Lower lobe of right lung (tissue), 2 donors: ENCODE measurements around the gene ZSCAN32. TPM values are rescaled to one million over a fixed set of nuclear protein-coding genes. Genes with fewer than 3 reads are reported as not detected.

Experiments
- ATAC-seq, 2 donors: fragments of 200-7000 bp; cut with Tn5 transposase; one replicate each; pipeline ENCODE4 v1.9.1; 2020 to 2022; ENCODE audit warnings: mild to moderate bottlenecking in 2 of 2, moderate library complexity in 2 of 2
- DNase-seq: peaks from one replicate; pipeline ENCODE4 v3.0.0-alpha.2; 2020
- H3K27ac ChIP-seq: fragments of 200-600 bp; one replicate; pipeline ENCODE4 v1.8.0; 2022
- H3K27me3 ChIP-seq: fragments of 200-600 bp; one replicate; pipeline ENCODE4 v1.8.0; 2022; ENCODE audit warnings: low read depth
- H3K36me3 ChIP-seq: fragments of 200-600 bp; one replicate; pipeline ENCODE4 v1.8.0; 2022; ENCODE audit warnings: mild to moderate bottlenecking
- H3K4me1 ChIP-seq: fragments of 200-600 bp; one replicate; pipeline ENCODE4 v1.8.0; 2022
- H3K4me3 ChIP-seq: fragments of 200-600 bp; one replicate; pipeline ENCODE4 v1.8.0; 2022; ENCODE audit warnings: mild to moderate bottlenecking
- H3K9me3 ChIP-seq: fragments of 200-600 bp; one replicate; pipeline ENCODE4 v1.8.0; 2022
- intact Hi-C: fragments of 100-400 bp; cut with DNase I; formaldehyde crosslinking; loops from one replicate; pipeline ENCODE4 v1.11.0; 2022
- total RNA-seq: library from RNA; stranded (reverse); fragmentation: NEBNext Ultra II Directional; extraction: Animal tissue kit (Norgen Biotek cat#: 25700); gene quantifications from one replicate; pipeline ENCODE4 v1.2.1, GENCODE V29; 2021
- TF ChIP-seq, protein P1 (sequence below): fragments of 200-600 bp; IDR thresholded peaks from one replicate; pipeline ENCODE4 v1.8.0; 2022; ENCODE audit warnings: antibody characterized with exemption, mild to moderate bottlenecking
- donor health status: DM: no; HTN: yes; CAD: no; lungs with severe emphysema.

ZSCAN32 gene
- total RNA-seq, 1 donor from 2014 or later: 12.7 TPM

DNA sequence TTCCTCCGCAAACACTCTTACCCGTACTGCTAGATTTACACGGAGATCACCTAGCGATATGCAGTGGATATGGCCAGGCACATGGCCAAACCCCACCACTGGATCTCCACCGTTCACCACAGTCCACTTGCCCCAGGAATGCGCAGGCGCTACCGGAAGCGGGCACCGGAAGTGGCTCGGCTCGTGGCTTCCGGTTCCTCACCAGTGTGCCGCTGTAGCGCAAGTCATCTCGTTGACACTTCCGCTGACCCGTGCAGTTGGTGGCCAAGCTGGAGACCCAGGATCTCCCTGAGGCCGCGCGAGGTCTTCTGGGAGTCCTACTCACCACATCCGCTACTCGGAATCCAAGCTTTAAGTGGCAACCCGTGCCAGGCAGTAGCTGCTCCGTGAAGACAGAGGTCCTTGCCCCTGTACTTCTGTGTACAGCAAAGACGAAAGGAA lies 31.0 kb upstream of the ZSCAN32 start:
- no peaks in the 10 kb centered on the region for H3K27me3 ChIP-seq
- no peaks in the 10 kb centered on the region for H3K4me1 ChIP-seq
- peaks cover 14% of the 10 kb centered on the region for H3K36me3 ChIP-seq
- H3K9me3 ChIP-seq: no peaks in the 10 kb centered on the region
- peak overlapping the region; percentile 10 for H3K4me3 ChIP-seq
- DNase-seq (peak; percentile 59), ATAC-seq (peak in 1 of 2 donors; percentile 77)
- intact Hi-C loops: no loop called here
- no peak overlapping the region for H3K27ac ChIP-seq
- TF ChIP-seq, protein P1, sequence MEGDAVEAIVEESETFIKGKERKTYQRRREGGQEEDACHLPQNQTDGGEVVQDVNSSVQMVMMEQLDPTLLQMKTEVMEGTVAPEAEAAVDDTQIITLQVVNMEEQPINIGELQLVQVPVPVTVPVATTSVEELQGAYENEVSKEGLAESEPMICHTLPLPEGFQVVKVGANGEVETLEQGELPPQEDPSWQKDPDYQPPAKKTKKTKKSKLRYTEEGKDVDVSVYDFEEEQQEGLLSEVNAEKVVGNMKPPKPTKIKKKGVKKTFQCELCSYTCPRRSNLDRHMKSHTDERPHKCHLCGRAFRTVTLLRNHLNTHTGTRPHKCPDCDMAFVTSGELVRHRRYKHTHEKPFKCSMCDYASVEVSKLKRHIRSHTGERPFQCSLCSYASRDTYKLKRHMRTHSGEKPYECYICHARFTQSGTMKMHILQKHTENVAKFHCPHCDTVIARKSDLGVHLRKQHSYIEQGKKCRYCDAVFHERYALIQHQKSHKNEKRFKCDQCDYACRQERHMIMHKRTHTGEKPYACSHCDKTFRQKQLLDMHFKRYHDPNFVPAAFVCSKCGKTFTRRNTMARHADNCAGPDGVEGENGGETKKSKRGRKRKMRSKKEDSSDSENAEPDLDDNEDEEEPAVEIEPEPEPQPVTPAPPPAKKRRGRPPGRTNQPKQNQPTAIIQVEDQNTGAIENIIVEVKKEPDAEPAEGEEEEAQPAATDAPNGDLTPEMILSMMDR: no peak

DNA sequence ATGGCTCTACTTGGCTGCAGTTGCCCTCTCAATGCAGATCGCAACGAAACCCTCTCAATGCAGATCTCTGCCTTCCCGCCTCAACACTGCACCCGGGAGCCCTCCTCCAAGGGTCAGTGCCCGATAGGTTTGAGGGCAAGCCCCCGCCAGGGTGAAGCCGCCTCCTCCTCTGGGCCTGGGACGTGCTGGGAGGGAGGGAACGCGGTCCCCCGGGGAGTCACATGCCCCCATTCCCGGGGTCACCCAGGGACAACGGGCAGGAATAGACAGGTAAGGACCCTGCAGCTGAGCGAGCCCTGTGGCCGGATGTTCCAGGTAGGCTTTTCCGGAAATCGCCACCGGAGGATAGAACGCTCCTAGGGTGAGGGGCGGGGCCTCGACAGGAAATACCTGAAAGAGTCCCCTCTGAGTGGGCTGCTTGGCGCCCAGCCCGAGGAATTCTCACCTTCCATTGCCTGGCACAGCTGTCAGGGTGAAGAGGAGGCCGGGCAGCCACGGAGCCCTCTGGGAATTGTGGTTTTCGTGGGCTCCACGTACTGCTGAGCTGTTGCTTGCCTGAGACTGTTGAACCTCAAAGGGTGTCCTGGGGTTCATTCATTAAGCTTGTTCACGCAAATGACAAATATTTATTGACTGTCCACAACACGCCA lies 13.1 kb upstream of the ZSCAN32 start:
- no peaks in the 10 kb centered on the region for H3K4me1 ChIP-seq
- no peaks in the 10 kb centered on the region for H3K36me3 ChIP-seq
- intact Hi-C loops: no loop called here
- TF ChIP-seq, protein P1: no peak
- no peak for ATAC-seq
- H3K4me3 ChIP-seq: no peak overlapping the region
- peaks cover 77% of the 10 kb centered on the region for H3K9me3 ChIP-seq
- no peak overlapping the region for H3K27ac ChIP-seq
- no peak for DNase-seq
- no peaks in the 10 kb centered on the region for H3K27me3 ChIP-seq

DNA sequence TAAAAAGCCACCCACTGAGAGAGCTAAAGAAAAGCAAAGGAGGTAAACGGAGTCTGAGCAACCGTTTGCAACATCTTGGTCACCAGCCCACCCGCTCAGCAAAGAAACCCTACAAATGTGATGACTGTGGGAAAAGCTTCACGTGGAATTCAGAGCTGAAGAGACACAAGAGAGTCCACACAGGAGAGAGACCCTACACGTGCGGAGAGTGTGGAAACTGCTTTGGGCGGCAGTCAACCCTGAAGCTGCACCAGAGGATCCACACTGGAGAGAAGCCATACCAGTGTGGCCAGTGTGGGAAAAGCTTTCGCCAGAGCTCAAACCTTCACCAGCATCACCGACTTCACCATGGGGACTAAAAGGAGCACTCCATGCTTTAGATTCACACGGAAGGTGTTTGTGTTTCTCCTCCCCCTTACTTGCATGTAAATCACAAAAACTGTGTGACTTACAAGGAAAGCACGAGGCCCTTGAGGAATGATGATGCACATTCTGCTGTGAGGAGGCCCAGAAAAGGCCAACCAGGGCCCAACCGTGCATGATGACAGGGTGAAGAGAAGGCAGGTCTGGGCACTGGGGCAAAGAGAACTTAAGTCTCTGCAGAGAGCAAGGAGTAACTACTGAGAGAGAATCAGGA lies 7.9 kb upstream of the ZSCAN32 start:
- intact Hi-C loops: no loop called here
- TF ChIP-seq, protein P1: no peak
- no peak overlapping the region for H3K4me3 ChIP-seq
- DNase-seq: no peak
- no peaks in the 10 kb centered on the region for H3K27me3 ChIP-seq
- H3K4me1 ChIP-seq: no peaks in the 10 kb centered on the region
- peaks cover 94% of the 10 kb centered on the region for H3K9me3 ChIP-seq
- no peak for ATAC-seq
- no peak overlapping the region for H3K27ac ChIP-seq
- peaks cover 31% of the 10 kb centered on the region for H3K36me3 ChIP-seq

DNA sequence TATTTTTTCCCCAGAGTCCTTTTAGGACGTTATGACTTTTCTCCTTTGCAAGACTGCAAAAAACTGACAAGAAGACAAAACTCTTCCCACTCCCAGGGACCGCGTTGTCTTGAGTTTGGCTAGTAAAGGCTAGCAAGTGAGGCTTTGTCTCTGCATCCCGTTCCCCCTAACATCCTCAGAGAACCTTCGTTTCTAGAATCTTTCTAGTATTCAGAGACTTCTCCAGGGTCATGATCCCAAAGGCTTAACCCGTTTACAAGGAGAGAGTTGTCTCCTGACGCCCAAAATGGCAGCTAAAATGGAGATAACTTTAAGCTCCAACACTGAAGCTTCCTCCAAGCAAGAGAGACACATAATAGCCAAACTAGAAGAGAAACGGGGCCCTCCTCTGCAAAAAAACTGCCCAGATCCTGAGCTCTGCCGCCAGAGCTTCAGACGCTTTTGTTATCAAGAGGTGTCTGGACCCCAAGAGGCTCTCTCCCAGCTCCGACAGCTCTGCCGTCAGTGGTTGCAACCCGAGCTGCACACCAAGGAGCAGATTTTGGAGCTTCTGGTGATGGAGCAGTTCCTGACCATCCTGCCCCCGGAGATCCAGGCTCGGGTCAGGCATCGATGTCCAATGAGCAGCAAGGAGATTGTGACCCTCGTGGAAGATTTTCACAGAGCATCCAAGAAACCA lies 1.1 kb upstream of the ZSCAN32 start:
- Histone ChIP-seq H3K4me3 (peak overlapping the region; percentile 89), H3K27me3 (no peaks in the 10 kb centered on the region), H3K36me3 (peaks cover 34% of the 10 kb centered on the region), H3K9me3 (peaks cover 35% of the 10 kb centered on the region), H3K27ac (peak overlapping the region; percentile 89), H3K4me1 (peaks cover 27% of the 10 kb centered on the region)
- intact Hi-C loops: no loop called here
- DNase-seq (no peak), ATAC-seq (no peak)
- TF ChIP-seq, protein P1: no peak

DNA sequence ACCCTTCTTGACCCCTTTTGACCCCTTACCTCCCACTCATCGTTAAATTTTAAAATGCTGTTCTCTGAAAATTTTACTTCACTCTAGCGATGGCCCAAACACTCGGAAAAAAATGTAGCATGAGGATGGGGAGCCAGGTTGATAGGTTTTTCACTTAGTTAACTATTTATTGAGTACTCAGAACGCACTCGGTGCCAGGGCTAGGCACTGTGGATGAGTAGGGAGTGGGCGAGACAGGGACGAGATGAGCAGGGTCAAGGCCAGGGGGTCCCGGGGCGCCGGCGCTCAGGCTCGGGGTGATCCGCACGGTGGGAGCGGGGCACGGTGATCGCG lies 392 bp downstream of the ZSCAN32 start:
- Histone ChIP-seq H3K27ac (peak overlapping the region; percentile 89), H3K4me3 (peak overlapping the region; percentile 89), H3K9me3 (peaks cover 21% of the 10 kb centered on the region), H3K4me1 (peaks cover 27% of the 10 kb centered on the region), H3K27me3 (no peaks in the 10 kb centered on the region), H3K36me3 (peaks cover 34% of the 10 kb centered on the region)
- TF ChIP-seq, protein P1: no peak
- ATAC-seq (no peak), DNase-seq (no peak)
- intact Hi-C loops: no loop called here
